Spleen (tissue), 13 donors: ENCODE results near the gene TNPO1. TPM values are rescaled to one million over a fixed set of nuclear protein-coding genes. Genes with fewer than 3 reads are reported as not detected.
A peak's percentile ranks its signal among the peaks of the same experiment; 100 is the strongest.

Experiments
- DNase-seq: peaks from one replicate; pipeline ENCODE4 v3.0.0-alpha.2; 2020
- H3K27ac ChIP-seq, 8 donors: fragments of 200-600 bp; sonication (generic) in 7 of 8; 1 replicate in 4 of 8; 2 replicates in 4 of 8; pipeline versions ENCODE4 v1.5.0 to v1.8.0; 2016 to 2021; ENCODE audit warnings: inconsistent platforms in 4 of 8, mild to moderate bottlenecking in 4 of 8, moderate library complexity in 1 of 8
- H3K27me3 ChIP-seq, 7 donors: fragments of 200-600 bp; sonication (generic) in 6 of 7; replicated peaks in 1 of 7; 1 replicate in 4 of 7; 2 replicates in 3 of 7; pipeline versions ENCODE4 v1.5.0 to v1.8.0; 2016 to 2021; ENCODE audit warnings: inconsistent platforms in 3 of 7, mild to moderate bottlenecking in 1 of 7
- H3K36me3 ChIP-seq, 6 donors: fragments of 200-600 bp; sonication (generic) in 5 of 6; 1 replicate in 4 of 6; 2 replicates in 2 of 6; pipeline versions ENCODE4 v1.5.0 to v1.8.0; 2016 to 2021; ENCODE audit warnings: inconsistent platforms in 2 of 6
- H3K4me1 ChIP-seq, 6 donors: fragments of 200-600 bp; sonication (generic) in 5 of 6; 1 replicate in 3 of 6; 2 replicates in 3 of 6; pipeline versions ENCODE4 v1.5.0 to v1.8.0; 2016 to 2021; ENCODE audit warnings: inconsistent platforms in 3 of 6
- H3K4me3 ChIP-seq, 8 donors: fragments of 200-600 bp; sonication (generic) in 7 of 8; 1 replicate in 4 of 8; 2 replicates in 4 of 8; pipeline versions ENCODE4 v1.5.0 to v1.8.0; 2016 to 2021; ENCODE audit warnings: inconsistent platforms in 4 of 8, mild to moderate bottlenecking in 4 of 8, moderate library complexity in 2 of 8
- H3K9me3 ChIP-seq, 8 donors: fragments of 200-600 bp; sonication (generic) in 7 of 8; 1 replicate in 4 of 8; 2 replicates in 4 of 8; pipeline versions ENCODE4 v1.5.0 to v1.8.0; 2016 to 2021; ENCODE audit warnings: inconsistent platforms in 4 of 8
- POLR2A ChIP-seq, 3 donors: fragments of 450-650 bp; IDR thresholded peaks; one replicate each; pipeline ENCODE4 v1.5.1; 2017; ENCODE audit warnings: antibody characterized with exemption in 3 of 3, mild to moderate bottlenecking in 1 of 3
- POLR2AphosphoS5 ChIP-seq, 3 donors: sonication (generic); formaldehyde crosslinking; IDR thresholded peaks; one replicate each; pipeline ENCODE4 v1.5.1; 2017; ENCODE audit warnings: antibody characterized with exemption in 3 of 3
- WGBS, 5 donors: extraction: QIAGEN DNeasy Blood & Tissue Kit in 3 of 5; methylation state at CpG; one replicate each; pipeline versions ENCODE4 v1.1.5 to v1.1.7; 2013 to 2018; 5-methylcytosine and 5-hydroxymethylcytosine counted together
- intact Hi-C: fragments of 100-400 bp; cut with DNase I; formaldehyde crosslinking; loops from one replicate; pipeline ENCODE4 v1.15.0; 2023; ENCODE audit warnings: low total_unique reads
- long read RNA-seq, 2 donors: transcript quantifications; one replicate each; lab custom pipeline, GENCODE V29; 2026
- polyA plus RNA-seq, 3 donors: library from polyadenylated mRNA; stranded (reverse); fragments of 200-250 nt; gene quantifications; one replicate each; pipeline ENCODE4 v1.2.1, GENCODE V29; 2013
- total RNA-seq, 7 donors: library from RNA; depleted of rRNA in 3 of 7; stranded (reverse); fragments of >200 nt in 3 of 7; fragmentation: NEBNext Ultra II Directional in 4 of 7; extraction: Animal tissue kit (Norgen Biotek cat#: 25700) in 4 of 7; gene quantifications; one replicate each; pipeline versions ENCODE4 v1.1.0 to v1.2.1, GENCODE V29; 2016 to 2021
- TF ChIP-seq, protein P1 (sequence below), 11 experiments: fragments of 200-600 bp in 7 of 11; fragments of 450-650 bp in 4 of 11; sonication (generic) in 4 of 11; IDR thresholded peaks in 8 of 11; conservative IDR thresholded peaks in 3 of 11; 1 replicate in 7 of 11; 2 replicates in 4 of 11; pipeline versions ENCODE4 v1.4.0 to v1.8.0; 2016 to 2021; ENCODE audit warnings: antibody characterized with exemption in 11 of 11, inconsistent platforms in 4 of 11, mild to moderate bottlenecking in 1 of 11
- donor health status: healthy with polysubstance abuse.
- donor health status: DM: no; HTN: no; CAD: no; lungs with moderate emphysema.
- donor health status: DM: no; HTN: no; CAD: no.
- donor health status: Bipolar disorder and iron deficiency.
- donor health status: healthy.
- donor health status: DM: no; HTN: no; CAD: no.
- donor health status: DM: yes; HTN: yes; CAD: no.

Gene TNPO1
- 100 to 1,000 TPM in 3 of 7 donors, 10 to 100 TPM in 4; 77.1 to 192 (median 94.6) TPM for total RNA-seq
- 10 to 100 TPM in 1 of 3 donors, 1 to 10 TPM in 2; 5.7 to 11.5 (median 8.7) TPM for polyA plus RNA-seq
- long read RNA-seq, donor 1, full-length matches to known transcripts: 7 of 7 reads
- long read RNA-seq, donor 1, partial matches to known transcripts: 0 of 7 reads
- long read RNA-seq, donor 1, other reads (novel, unspliced or antisense): 0 of 7 reads
- long read RNA-seq, donor 2, full-length matches to known transcripts: 3 of 3 reads
- long read RNA-seq, donor 2, partial matches to known transcripts: 0 of 3 reads
- long read RNA-seq, donor 2, other reads (novel, unspliced or antisense): 0 of 3 reads

DNA sequence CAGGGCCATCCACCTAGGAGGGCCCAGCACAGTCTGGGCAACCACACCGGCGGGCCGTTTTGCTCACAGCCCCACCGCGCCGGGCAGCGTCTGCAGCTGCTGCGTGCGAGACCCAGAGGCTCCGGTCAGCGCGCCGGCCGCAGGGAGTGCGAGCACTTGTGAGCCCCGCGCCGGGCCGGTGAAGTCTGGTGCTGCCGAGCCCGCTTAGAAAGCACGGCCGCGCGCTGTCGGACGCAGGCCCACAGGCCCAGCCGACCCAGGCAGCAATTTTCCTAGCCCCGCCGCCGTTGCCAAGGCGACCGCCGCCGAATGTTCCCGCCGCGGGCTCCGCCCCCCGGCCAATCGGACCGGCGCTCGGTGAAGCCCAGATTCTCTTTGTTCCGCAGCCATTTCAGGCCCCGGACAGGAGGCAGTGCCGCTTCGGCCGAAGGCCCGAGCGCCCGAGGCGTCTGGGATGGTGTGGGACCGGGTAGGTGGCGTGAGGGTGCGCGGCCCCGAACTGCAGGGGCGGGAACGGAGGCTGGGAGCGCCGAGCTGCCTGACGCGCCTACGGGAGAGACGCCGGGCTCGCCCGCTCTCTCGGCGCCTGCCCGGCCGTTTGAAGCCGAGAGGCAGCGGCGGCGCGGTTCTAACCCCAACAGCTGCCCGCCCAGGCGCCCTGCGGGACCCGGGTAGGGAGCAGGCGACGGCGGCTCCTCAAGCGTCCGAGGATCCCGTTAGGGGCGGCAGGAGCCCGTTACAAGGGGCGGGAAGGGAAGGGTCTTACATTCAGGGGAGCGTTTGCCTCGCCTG is at the start of gene TNPO1:
Gene TNPO1, plus strand, starts transcription at position 378 of the 792 bp plus-strand sequence. Its CDS starts 77 bp downstream, at position 455.
- intact Hi-C loops: loop anchor here (5.0 to 10.0 kb wide), 2 partner anchors 202 to 449 kb away; no protein-coding TSS in a partner anchor
- Histone ChIP-seq H3K4me1 (peaks cover 0 to 50% (median 33%) of the 10 kb centered on the region in 6 donors), H3K4me3 (peak within 1 kb of the TSS; percentile 64 to 76 (median 70)), H3K27ac (peak within 1 kb of the TSS; percentile 92 to 98 (median 98)), H3K27me3 (no peaks in the 10 kb centered on the region), H3K36me3 (no peaks in the 10 kb centered on the region), H3K9me3 (no peaks in the 10 kb centered on the region)
- peak; percentile 99 for DNase-seq
- TF ChIP-seq POLR2A (IDR thresholded peaks at IDR 0.05): peak; percentile 48 to 94 (median 53)
- TF ChIP-seq, protein P1, sequence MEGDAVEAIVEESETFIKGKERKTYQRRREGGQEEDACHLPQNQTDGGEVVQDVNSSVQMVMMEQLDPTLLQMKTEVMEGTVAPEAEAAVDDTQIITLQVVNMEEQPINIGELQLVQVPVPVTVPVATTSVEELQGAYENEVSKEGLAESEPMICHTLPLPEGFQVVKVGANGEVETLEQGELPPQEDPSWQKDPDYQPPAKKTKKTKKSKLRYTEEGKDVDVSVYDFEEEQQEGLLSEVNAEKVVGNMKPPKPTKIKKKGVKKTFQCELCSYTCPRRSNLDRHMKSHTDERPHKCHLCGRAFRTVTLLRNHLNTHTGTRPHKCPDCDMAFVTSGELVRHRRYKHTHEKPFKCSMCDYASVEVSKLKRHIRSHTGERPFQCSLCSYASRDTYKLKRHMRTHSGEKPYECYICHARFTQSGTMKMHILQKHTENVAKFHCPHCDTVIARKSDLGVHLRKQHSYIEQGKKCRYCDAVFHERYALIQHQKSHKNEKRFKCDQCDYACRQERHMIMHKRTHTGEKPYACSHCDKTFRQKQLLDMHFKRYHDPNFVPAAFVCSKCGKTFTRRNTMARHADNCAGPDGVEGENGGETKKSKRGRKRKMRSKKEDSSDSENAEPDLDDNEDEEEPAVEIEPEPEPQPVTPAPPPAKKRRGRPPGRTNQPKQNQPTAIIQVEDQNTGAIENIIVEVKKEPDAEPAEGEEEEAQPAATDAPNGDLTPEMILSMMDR (IDR thresholded peaks at IDR 0.05 in 8 of 11, conservative IDR thresholded peaks at IDR 0.05 in 3 of 11): peak in 2 of 11 experiments; percentile 10 to 22
- peak; percentile 95 to 98 (median 98) for TF ChIP-seq POLR2AphosphoS5 (IDR thresholded peaks at IDR 0.05)
- 0 to 1% (median 0%) methylated on average over 25 to 93 of the region's 93 CpGs for WGBS, 5 donors

DNA sequence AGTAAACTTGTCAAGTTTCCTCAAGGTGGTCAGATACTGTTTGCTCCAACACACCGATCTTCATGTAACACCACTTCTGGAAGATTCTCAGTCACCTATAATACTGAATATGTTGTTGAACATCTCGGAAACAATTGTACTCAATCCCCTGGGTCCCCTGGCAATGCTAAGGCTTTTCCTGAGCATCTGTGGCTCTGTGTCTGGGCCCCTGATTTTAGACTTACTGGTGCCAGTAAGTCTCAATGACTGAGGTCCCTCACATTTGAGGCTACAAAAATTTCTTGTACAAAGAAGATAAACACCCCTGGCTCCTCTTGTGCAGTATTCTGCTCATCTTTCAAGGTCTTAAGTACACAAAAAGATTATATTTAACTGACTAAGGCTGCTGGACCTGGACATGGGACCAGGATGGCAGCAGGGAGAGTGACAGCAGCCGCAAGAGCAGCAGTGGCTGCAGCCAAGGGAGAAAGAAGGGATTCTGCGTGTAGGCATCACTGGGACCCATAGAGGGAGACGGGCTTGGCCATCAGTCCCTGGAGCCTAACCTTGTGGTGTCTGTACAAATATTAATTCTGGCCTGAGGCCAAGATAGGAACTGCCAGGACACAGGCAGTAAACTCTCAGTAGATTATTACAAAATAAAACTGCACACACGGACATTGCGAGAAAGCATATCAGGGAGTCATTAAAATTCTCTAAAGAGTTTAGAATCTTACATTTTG is 49.0 kb upstream of the TNPO1 start:
- intact Hi-C loops: no loop called here
- WGBS, 5 donors: 79 to 83% (median 82%) methylated on average over 7 of the region's 7 CpGs

DNA sequence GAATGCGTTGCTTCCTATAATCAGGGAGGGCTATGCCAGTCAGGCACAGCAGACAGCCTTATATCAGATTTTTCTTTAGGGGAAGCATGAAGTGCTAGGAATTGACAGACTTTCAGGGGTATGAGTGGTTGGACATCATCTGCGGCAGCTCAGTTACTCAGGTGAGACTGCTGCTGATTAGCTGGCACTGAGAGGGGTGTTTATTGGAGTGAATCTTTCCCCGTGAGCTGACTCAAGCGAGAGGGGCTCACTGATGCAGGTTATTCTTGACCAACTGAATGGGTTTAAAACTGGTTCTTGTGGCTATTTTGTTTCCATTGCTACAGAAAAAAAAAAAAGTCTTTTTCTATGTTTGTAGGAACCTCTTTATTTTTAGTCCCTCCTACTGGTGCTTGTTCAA is 46.2 kb upstream of the TNPO1 start:
- no peak for DNase-seq
- intact Hi-C loops: no loop called here

More for the DNA sequence above, 49.0 kb upstream of the TNPO1 start:
- no peaks in the 10 kb centered on the region for H3K4me1 ChIP-seq
- H3K27me3 ChIP-seq: no peaks in the 10 kb centered on the region
- H3K4me3 ChIP-seq: no peak overlapping the region
- no peak for DNase-seq
- peaks cover 0 to 9% (median 2%) of the 10 kb centered on the region in 8 donors for H3K9me3 ChIP-seq
- no peaks in the 10 kb centered on the region for H3K36me3 ChIP-seq
- no peak overlapping the region for H3K27ac ChIP-seq
- TF ChIP-seq, protein P1 (IDR thresholded peaks at IDR 0.05 in 8 of 11, conservative IDR thresholded peaks at IDR 0.05 in 3 of 11): no peak
- TF ChIP-seq POLR2AphosphoS5 (IDR thresholded peaks at IDR 0.05) (no peak), POLR2A (IDR thresholded peaks at IDR 0.05) (no peak)

More for the DNA sequence above, 46.2 kb upstream of the TNPO1 start:
- WGBS, 5 donors: 87 to 95% (median 94%) methylated on average over 4 of the region's 4 CpGs
- TF ChIP-seq POLR2AphosphoS5 (IDR thresholded peaks at IDR 0.05): no peak
- TF ChIP-seq POLR2A (IDR thresholded peaks at IDR 0.05): no peak
- TF ChIP-seq, protein P1 (IDR thresholded peaks at IDR 0.05 in 8 of 11, conservative IDR thresholded peaks at IDR 0.05 in 3 of 11): no peak
- peaks cover 0 to 9% (median 2%) of the 10 kb centered on the region in 8 donors for H3K9me3 ChIP-seq
- H3K4me1 ChIP-seq: no peaks in the 10 kb centered on the region
- no peak overlapping the region for H3K27ac ChIP-seq
- no peaks in the 10 kb centered on the region for H3K27me3 ChIP-seq
- H3K36me3 ChIP-seq: no peaks in the 10 kb centered on the region
- H3K4me3 ChIP-seq: no peak overlapping the region
